HG03060 (cell line): Measurements from ENCODE around the gene CROCC2.

Experiments
- ATAC-seq: cut with Tn5 transposase; IDR thresholded peaks from one replicate; pipeline ENCODE4 v1.9.1; 2021; ENCODE audit warnings: low read depth, moderate number of reproducible peaks; ENCODE audit not compliant: unreplicated experiment

The CROCC2 gene

DNA sequence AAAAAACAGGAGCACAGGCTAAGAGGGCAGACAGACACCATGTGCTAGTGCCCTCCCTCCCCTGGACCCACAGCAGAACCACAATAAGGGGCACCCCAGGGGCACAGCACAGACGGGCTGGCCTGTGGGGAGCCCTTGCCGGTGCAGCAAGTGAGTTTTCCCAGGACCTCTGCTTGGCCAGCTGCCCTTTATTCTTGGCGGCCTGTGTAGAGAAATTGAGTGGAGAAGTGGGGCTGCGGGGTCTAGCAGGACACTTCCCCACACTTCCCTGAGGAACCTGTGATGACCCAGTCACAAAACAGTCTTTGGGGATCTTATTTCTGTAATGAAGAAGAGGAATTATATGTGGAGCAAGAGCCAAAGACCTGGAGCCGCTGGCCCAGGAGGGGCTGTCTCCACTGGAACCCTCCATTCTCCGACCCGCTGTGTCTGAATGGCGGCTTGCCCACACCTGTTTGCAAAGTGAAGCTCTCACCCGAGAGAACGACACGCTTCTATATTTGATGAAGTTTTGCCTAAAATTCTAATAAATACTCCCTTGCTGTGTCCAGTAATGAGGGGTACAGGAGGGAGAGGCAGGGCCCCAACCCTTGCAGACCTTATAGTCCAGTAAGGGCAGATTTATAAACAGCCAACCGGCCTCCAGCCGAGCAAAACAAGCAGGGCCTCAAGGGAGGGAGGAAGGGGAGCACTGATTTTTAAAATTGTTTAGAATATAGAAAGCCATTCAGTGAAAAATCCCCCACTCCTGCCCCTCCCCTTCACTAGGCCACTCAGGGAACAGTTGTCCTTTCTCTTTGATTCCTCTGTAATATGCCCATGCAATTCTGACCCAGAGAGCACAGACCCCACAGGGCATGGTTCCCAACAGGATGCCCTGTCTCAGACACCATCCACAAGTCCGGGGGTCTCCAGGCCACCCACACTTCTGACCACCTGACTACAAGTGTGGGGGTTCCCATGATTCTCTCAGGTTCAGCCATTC is 47.6 kb downstream of the CROCC2 start:
- ATAC-seq: no peak

DNA sequence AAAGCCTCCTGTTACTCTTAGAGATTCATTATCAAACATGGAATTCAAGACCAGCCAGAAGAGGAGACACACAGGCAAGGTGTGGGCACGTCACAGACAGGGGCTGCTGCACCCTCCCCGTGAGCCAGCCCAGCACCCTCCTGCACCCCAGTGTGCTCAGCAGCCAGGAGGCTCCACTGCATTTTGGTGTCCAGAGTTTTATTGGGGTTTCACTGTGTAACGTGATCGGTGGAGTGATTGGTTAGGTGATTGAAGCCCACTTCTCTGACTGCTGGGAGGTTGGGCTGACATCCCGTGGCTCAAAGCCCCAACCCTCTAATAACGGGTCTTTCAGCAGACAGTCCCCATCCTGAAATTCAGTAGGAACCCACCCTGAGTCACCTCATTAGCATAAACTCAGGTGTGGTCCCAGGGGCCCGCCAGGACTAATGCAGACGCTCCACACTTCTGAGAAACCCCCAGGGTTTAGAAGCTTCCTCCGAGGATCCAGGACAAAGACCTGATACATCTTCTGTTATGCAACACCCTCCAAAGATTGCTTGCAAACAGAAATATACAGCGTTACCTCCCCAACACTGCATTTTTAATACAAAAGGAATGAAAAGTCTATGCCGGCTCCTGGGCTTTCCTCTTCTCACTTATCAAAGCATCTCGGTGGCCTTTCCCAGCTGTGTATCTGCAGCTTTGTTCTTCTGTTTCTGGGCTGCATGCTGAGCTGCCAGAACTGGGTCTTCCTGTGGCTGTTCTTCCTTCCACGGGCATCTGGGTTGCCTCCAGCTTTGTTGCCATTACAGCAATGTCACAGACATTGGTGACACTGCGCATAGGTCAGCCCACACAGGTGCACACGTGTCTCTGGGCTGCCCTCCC is 48.5 kb downstream of the CROCC2 start:
- ATAC-seq: no peak

DNA sequence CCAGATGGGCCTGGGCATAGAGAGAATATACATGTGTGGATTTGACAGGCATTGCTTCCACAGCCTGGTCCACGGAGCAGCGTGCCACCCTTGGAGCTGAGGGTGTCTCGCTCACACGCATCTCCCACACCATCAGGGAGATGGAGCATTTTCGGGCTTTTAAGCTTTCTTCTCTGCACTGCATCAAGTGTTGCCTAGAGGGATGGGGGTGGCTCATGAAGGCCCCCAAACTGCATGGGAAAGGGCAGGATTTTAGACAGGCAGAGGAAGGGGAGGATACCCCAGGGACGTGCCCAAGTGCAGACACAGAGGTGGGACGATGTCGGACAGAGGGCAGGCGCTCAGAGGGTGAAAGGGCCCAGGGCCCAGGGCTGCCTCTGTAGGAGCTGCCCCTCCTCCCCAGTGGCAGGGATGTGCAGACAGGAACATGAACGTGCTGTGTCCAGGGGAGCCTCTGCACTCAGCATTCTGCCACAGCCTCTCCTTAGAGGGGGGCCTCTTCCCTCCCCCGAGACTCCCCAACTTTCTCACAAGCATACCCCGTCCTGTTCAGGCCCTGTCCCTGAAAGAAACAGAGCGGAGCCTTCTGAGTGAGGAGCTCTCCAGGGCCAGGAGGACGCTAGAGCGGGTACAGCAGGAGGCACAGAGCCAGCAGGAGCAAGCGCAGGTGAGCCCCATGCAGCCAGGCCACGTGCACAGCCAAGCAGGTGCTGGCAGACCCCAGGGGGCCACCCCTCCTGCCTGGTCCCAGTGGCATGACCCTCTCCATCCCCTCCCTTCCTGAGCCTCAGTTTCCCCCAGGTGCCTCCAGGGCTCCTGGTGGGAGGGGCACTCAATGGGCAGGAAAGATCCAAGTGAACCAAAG is 49.4 kb downstream of the CROCC2 start:
- ATAC-seq: no peak

DNA sequence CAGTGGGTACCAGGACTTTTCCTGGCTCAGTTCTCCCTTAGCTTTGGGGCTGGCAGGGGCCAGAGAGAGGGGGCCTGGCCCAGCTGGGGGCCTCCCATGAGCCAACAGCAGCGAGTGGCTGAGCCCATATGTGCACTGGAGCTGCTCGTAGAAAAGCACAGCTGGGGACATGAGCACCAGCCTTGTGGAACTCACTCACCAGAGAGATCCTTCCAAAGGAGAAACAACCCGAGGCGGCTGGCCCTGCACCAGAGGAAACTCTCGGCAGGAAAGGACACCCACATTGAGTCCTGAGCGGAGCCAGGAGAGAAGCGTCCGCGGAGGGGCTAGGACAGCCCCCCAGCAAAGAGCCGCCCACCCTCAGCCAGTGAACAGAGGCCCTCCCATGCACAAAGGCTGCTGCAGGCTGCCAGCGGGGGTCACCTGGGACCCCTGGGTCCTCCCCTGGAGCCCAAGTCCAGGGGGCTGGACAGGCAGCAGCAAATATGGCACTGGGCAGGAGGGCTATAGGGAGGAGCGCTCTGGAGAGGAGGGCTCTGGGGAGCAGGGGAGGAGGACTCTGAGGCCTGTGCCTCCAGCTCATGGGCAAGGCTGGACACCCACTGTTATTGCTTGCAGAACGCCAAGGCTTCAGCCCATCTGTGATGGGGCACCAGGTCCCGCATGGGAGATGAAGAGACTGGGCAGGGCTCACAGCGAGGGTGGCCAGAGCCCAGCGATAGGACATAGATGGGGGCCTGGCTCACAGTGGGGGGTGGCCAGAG is 50.2 kb downstream of the CROCC2 start:
- ATAC-seq: no peak

DNA sequence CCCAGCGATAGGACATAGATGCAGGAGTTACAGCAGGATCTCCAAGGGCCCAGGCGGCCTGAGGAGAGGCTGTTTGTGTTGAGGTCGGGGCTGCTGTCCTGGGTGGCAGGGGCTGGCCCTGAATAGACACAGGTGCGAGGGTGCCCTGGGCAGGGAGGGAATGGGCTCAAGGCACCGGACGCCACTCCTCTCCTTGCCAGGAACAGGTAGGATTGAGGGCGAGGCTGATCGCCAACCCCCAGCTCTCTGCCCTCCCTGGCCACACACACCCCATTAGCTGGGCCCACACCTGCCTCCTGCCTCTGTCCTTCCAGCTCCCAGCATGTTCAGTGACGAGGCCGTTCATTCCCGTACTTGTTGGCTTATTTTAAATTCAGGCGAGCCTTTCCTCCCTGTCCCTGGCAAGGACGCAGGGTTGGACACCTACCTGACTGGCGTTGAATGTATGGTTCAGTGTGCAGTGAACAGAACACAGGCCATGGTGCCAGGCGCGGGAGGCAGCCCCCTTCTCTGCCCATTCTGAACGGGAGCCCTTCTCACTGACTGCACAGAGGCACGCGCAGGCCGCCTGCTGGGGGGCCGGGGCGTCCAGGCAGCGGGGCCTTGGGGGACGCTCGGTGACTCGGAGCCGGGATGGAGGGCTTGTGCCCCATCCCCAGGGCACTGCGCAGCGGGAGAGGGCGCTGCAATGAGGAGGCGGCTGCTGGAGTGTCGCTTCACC is 51.0 kb downstream of the CROCC2 start:
- ATAC-seq: no peak

DNA sequence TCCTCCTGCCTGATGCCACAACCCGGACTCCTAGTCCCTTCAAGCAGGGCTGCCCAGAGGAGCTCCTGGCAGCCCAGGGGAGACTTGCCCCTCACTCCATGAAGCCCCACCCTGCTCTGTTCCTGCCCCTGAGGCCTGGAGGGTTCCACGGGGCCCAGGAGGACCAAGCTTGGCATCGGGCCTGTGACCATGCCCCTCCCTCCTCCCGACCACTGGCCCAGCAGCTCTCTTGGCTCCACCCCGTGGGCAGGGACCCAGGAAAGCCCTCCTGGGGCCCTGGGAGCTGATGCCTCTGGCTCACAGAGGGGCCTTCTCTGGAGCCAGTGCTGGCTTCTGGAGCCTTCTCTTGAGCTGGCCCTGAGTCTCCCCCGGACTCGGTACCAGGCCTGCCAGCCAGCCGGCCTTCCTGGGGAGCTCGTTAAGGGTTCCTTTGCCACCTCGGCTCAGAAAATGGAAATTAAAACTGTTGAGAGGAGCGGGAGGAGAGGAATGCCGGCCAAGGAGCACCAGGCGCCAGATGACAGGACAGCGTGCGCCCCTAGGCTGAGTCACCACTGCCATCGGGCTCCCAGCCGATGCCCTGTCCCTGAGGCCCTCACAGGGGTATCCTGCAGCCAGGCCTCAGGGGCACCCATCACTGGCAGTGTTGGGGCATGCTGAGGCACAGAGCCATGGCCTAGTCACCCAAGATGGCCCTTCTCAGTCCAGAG is 51.7 kb downstream of the CROCC2 start:
- no peak for ATAC-seq

DNA sequence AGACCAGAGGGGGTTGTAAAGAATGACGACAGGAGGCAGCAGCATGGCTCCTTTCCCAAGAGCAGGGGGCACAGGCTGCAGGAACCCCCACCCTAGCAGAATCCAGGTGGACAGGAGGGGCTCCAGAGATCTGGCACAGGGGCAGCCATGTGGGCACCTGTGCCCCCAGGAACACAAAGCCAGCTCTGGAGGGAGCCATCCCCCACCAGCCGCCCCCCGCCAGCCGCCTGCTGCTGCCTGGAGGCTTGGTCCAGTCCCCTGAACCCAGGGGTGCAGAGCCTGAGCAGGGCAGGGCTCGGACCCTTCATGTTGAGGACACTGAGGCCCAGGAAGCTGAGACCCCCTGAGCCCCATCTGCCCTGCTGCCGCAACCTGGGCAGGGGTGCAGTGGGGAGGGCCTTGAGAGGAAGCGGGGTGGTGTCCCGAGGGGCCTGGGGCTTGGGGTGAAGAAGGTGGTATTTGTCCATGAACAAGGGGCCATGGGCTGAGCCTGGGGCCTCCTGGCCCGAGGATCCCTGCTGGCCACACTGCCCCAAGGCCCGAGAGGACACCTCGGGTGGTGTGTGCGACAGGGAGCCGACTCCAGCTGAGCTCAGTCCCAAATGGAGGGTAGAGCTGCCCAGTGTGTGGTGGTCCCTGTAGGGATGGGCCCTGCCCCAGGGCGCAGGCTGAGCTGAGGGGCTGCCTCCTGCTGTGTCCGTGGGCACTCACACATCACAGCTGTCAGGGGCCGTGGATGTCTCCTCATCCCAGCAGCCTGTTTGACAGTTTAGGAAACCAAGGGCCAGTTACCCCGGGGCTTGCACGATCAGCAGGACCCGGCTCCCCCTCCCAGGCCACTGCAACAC is 52.5 kb downstream of the CROCC2 start:
- ATAC-seq: no peak

DNA sequence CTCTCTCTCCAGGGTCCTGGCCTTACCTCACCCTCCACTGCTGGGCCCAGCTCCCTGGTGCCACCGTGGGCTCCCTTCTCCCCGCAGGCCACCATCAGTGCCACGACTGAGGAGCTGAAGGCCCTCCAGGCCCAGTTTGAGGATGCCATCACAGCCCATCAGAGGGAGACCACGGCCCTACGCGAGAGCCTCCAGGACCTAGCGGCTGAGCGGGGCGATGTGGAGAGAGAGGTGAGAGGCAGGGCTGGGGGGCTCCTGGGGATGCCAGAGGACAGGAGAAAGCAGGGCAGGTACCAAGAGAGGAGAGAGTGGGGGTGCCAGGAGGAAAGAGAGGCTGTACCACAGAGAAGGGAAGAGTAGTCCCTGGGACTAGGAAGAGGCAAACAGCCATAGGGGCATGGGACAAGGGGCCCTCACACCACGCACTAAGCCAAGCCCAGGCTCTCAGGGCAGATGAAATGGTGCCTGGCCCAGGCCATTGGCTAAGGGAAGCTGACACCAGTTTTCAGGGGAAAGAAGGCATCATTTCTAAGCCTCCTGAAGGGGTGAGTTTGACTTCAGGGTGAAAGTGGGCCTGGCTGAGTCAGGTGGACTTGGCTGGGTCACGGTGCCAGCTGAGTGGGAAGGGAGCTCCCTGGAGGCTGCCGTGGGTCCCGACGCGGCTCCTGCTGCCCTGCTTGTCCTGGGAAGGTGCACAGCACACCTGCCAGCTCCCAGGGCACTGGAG is 53.2 kb downstream of the CROCC2 start:
- no peak for ATAC-seq

DNA sequence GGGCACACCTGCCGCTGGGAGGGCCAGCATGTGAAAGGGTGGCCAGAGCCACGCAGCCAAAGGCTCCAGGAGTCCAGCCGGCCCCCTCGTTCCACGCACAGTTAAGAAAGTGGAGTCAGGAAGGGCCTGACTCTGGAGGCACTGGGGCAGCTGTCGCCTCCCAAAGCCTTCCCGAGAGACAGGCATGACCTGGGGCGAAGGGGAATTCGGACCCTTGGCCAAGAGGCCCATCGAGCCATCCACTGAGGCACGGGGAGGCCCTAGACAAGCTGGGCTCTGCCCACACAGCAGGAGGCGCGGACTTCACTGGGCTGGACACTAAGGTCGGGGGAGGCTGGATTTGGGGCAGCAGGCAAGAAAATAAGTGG is 53.8 kb downstream of the CROCC2 start:
- ATAC-seq: no peak

DNA sequence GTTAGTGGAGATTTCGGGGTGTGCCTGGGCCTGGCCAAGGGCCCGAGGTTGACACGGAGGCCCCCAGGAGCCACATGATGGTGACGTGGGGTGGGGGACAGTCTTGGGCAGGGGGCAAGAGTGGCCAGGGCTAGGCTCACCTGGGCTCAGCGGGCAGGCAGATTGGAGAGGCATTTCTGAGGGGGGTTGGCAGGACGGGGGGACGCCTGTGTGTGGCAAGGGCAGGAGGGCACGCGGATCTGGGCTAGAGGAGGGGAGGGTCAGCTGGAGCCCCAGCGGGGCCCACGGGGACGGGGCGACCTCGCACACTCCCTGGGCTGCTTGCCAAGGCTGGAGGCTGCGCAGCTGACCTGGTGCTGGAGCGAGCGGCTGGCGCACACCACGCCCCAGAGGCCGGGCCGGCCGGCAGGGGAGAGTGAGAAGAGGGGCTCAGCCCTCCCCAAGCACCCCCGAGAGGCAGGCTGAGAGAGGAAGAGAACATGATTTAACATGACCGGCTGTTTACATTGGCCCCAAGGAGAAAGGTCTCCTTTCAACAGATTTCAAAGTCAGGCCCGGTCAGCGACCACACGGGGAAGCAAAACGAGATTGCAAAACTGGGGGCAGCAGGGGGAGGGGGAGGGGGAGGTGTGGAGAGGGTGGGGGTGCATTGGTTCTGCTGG is 54.3 kb downstream of the CROCC2 start:
- ATAC-seq: no peak

DNA sequence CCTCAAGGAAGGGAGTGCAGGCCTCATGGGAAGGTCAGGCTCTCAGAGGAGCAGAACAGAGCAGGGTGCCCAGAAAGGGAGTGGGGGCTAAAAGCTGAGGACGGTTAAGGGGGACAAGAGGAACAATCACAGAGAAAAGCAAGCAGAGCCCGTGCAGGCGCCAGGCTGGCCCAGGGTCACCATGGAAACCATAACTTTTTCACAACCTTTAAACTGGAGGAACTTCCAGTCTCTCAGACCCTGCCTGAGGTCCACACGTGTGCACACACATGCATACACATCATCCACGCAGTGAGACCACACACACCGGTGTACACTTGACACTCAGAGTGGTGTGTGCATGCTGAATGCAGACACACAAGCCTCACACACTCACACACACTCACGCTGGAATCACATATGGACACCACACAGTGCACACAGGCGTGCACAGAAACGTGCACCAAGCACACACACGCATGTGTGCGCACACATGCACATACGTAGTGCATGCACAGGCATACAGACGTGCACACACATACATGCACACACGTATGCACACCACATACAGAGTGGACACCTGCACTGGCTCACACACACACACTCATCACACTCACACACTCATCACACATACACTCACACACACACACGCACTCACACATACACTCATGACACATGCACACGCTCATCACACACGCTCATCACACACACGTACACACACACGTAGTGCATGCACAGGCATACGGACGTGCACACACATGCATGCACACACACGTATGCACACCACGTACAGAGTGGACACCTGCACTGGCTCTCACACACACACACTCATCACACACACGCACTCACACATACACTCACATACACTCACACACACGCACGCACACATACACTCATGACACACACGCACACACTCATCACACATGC is 55.1 kb downstream of the CROCC2 start:
- no peak for ATAC-seq

DNA sequence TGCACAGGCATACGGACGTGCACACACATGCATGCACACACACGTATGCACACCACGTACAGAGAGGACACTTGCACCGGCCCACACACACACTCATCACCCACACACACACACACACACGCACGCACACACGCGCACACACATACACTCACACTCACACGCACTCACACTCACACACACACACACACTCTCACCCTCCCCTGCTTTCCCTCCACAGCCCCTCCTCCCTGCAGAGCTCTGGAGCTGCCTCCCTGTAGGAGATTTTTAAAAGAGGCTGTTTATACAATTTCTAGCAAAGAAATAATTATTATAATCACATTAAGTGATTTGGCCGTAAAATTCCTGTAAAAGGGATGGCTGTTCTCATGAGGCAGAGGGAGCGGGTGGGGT is 55.8 kb downstream of the CROCC2 start:
- ATAC-seq: no peak

DNA sequence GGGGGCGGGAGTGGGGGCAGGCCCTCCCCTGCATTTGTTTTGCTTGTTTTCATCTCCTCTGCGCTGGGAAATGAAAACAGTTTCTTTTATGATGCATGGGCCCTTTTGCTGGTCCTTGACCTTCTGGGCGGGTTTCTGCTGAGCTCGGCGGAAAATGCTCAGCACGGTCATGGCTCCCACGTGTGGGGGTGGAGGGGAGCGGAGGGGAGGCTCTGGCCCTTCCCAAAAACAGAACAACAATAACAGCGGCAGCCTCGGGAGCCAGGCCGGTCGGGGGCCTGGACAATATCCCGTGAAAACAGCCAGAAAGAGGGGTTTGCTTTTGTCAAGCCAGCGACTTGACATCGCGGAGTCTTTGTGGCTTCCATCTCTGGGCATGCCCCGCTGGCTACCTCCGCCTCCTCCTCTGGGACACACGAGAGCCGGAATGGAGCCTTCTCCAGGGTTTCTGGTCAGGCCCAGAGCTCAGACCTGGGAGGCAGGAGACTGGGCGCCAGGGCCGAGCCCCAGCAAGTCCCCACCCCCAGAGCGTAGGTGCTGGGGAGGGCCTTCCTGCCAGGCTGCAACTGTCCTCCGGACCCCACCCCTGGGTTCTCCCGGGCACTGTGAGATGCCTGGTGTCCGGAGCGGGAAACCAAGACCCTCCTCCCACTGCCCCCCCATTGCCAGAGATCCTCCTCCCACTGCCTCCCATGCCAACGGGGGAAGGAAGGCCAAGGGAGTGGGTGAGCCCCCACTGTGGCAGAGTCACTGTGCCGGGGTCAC is 56.3 kb downstream of the CROCC2 start:
- ATAC-seq: no peak

DNA sequence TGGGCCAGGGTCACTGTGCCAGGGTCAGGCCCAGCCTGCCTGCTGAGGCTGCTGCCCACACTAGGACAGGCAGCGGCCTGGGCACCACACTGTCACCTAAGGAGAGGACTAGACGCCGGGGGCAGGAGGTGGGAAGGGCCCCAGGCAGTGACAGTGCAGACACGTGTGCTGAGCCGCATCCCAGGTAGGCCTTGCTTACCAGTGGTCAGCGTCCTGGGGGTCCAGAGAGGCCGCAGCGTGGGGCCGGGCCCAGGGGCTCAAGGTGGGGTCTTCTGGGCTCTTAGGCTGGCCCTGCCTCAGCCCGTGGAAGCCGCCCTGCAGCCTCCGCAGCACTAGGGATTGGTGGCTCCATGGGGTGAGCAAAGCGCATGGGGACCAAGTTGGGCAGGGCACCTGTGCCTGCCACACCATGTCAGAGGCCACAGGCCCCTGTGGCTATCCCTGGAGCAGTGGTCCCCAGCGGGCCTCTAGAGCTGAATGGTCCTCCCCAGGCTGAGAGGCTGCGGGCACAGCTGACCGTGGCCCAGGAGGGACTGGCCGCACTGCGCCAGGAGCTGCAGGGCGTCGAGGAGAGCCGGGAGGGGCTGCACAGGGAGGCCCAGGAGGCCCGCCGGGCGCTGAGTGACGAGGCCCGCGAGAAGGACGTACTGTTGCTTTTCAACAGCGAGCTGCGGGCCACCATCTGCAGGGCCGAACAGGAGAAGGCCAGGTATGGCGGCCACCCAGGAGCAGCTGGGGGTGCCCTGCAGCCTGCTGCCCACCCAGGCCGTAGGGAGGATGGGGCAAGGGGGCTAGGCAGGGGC is 57.1 kb downstream of the CROCC2 start:
- no peak for ATAC-seq
